Mesodermal cell (in vitro differentiated cells): Measurements from ENCODE around the gene LARP6.
"Not testable (repeated sequence)": the region's sequence is repeated elsewhere in the genome, so short reads cannot be mapped to it uniquely, and the experiment has no call there.

Source experiments
- H3K27ac ChIP-seq: 2 replicates; pipeline ENCODE4 v1.7.0; 2013; ENCODE audit warnings: mild to moderate bottlenecking, low read depth, low read length, moderate library complexity; ENCODE audit not compliant: severe bottlenecking
- H3K36me3 ChIP-seq: 2 replicates; pipeline ENCODE4 v1.7.1; 2013; ENCODE audit warnings: mild to moderate bottlenecking, low read length, moderate library complexity; ENCODE audit not compliant: control insufficient read depth, insufficient read depth
- H3K4me1 ChIP-seq: one replicate; pipeline ENCODE4 v1.7.1; 2013; ENCODE audit warnings: mild to moderate bottlenecking, low read length; ENCODE audit not compliant: insufficient read depth, control insufficient read depth, poor library complexity, severe bottlenecking
- H3K4me3 ChIP-seq: 2 replicates; pipeline ENCODE4 v1.7.0; 2013; ENCODE audit warnings: low read length, control low read depth, mild to moderate bottlenecking; ENCODE audit not compliant: insufficient read depth, poor library complexity, severe bottlenecking; ENCODE audit errors: extremely low read depth
- H3K9me3 ChIP-seq: 2 replicates; pipeline ENCODE4 v1.7.1; 2013; ENCODE audit warnings: mild to moderate bottlenecking, low read length, moderate library complexity; ENCODE audit not compliant: control insufficient read depth
- WGBS, 2 experiments: methylation state at CpG; one replicate each; pipeline ENCODE4 v1.1.5; 2013; ENCODE audit warnings: missing lambda C conversion rate in 2 of 2; ENCODE audit not compliant: insufficient coverage in 2 of 2; 5-methylcytosine and 5-hydroxymethylcytosine counted together

Gene LARP6

GRCh38 chr15:70810916-70811578 lies 42.9 kb downstream of the LARP6 start:
- Histone ChIP-seq H3K27ac (no peak overlapping the region), H3K9me3 (no peaks in the 10 kb centered on the region), H3K4me3 (no peak overlapping the region), H3K4me1 (peaks cover 6% of the 10 kb centered on the region), H3K36me3 (no peaks in the 10 kb centered on the region)
- 88 to 97% methylated on average over 5 to 8 of the region's 9 CpGs for WGBS, 2 experiments

- H3K36me3 ChIP-seq: no peaks in the 10 kb centered on the region
- WGBS, 2 experiments: 97 to 98% methylated on average over 6 of the region's 9 CpGs
- no peak overlapping the region for H3K4me3 ChIP-seq
- no peak overlapping the region for H3K27ac ChIP-seq
- peaks cover 14% of the 10 kb centered on the region for H3K4me1 ChIP-seq
- H3K9me3 ChIP-seq: no peaks in the 10 kb centered on the region
Observed at GRCh38 chr15:70806992-70807712, 46.8 kb downstream of the LARP6 start.

- 93 to 95% methylated on average over 3 to 6 of the region's 9 CpGs for WGBS, 2 experiments
- not testable (repeated sequence) for H3K4me3 ChIP-seq
Observed at GRCh38 chr15:70804388-70804787, 49.6 kb downstream of the LARP6 start.

GRCh38 chr15:70802629-70803028 lies 51.3 kb downstream of the LARP6 start:
- Histone ChIP-seq H3K27ac (peak overlapping the region; percentile 25), H3K36me3 (no peaks in the 10 kb centered on the region), H3K4me1 (peaks cover 35% of the 10 kb centered on the region), H3K4me3 (no peak overlapping the region), H3K9me3 (no peaks in the 10 kb centered on the region)
- 68 to 87% methylated on average over 3 to 4 of the region's 4 CpGs for WGBS, 2 experiments

More at GRCh38 chr15:70804388-70804787, 49.6 kb downstream of the LARP6 start:
- H3K36me3 ChIP-seq, H3K27ac ChIP-seq, H3K9me3 ChIP-seq: not testable (repeated sequence)
- peaks cover 35% of the 10 kb centered on the region for H3K4me1 ChIP-seq

- WGBS, 2 experiments: 93 to 94% methylated on average over 3 of the region's 5 CpGs
- H3K4me1 ChIP-seq: peaks cover 38% of the 10 kb centered on the region
- no peaks in the 10 kb centered on the region for H3K9me3 ChIP-seq
- H3K36me3 ChIP-seq: no peaks in the 10 kb centered on the region
- no peak overlapping the region for H3K27ac ChIP-seq
- no peak overlapping the region for H3K4me3 ChIP-seq
Observed at GRCh38 chr15:70801109-70801508, 52.8 kb downstream of the LARP6 start.

- WGBS, 2 experiments: 94 to 99% methylated on average over 6 to 7 of the region's 9 CpGs
- no peaks in the 10 kb centered on the region for H3K9me3 ChIP-seq
- H3K27ac ChIP-seq: peak overlapping the region; percentile 62
- H3K4me3 ChIP-seq: no peak overlapping the region
- H3K4me1 ChIP-seq: peaks cover 48% of the 10 kb centered on the region
- no peaks in the 10 kb centered on the region for H3K36me3 ChIP-seq
Observed at GRCh38 chr15:70799667-70800450, 54.1 kb downstream of the LARP6 start.

GRCh38 chr15:70797464-70797863 lies 56.5 kb downstream of the LARP6 start:
- H3K4me3 ChIP-seq: no peak overlapping the region
- no peak overlapping the region for H3K27ac ChIP-seq
- no peaks in the 10 kb centered on the region for H3K36me3 ChIP-seq
- H3K9me3 ChIP-seq: no peaks in the 10 kb centered on the region
- peaks cover 64% of the 10 kb centered on the region for H3K4me1 ChIP-seq
- 80 to 92% methylated on average over 1 to 2 of the region's 5 CpGs for WGBS, 2 experiments

- Histone ChIP-seq H3K36me3 (no peaks in the 10 kb centered on the region), H3K9me3 (no peaks in the 10 kb centered on the region), H3K4me1 (peaks cover 64% of the 10 kb centered on the region), H3K4me3 (no peak overlapping the region), H3K27ac (no peak overlapping the region)
- WGBS, 2 experiments: 94 to 95% methylated on average over 11 to 12 of the region's 14 CpGs
Observed at GRCh38 chr15:70796516-70797310, 57.2 kb downstream of the LARP6 start.

- WGBS, 2 experiments: 85 to 93% methylated on average over 1 of the region's 2 CpGs
- no peak overlapping the region for H3K4me3 ChIP-seq
- H3K27ac ChIP-seq: peak overlapping the region; percentile 96
- H3K9me3 ChIP-seq: no peaks in the 10 kb centered on the region
- peaks cover 50% of the 10 kb centered on the region for H3K4me1 ChIP-seq
- no peaks in the 10 kb centered on the region for H3K36me3 ChIP-seq
Observed at GRCh38 chr15:70795311-70795665, 58.7 kb downstream of the LARP6 start.

- no peaks in the 10 kb centered on the region for H3K9me3 ChIP-seq
- no peak overlapping the region for H3K4me3 ChIP-seq
- 70 to 93% methylated on average over 4 to 6 of the region's 12 CpGs for WGBS, 2 experiments
- H3K27ac ChIP-seq: peak overlapping the region; percentile 96
- H3K36me3 ChIP-seq: no peaks in the 10 kb centered on the region
- H3K4me1 ChIP-seq: peaks cover 45% of the 10 kb centered on the region
Observed at GRCh38 chr15:70794596-70795310, 59.2 kb downstream of the LARP6 start.
